Vagina (tissue), 2 donors: ENCODE results near the gene ZNF337. TPM values are rescaled to one million over a fixed set of nuclear protein-coding genes. Genes with fewer than 3 reads are reported as not detected.

Experiments used
- DNase-seq, 2 donors: peaks; one replicate each; pipeline ENCODE4 v3.0.0-alpha.2; 2017; ENCODE audit errors: extremely low spot score in 2 of 2
- H3K27ac ChIP-seq: fragments of 200-600 bp; sonication (generic); one replicate; pipeline ENCODE4 v1.5.1; 2019
- H3K27me3 ChIP-seq: fragments of 200-600 bp; sonication (generic); one replicate; pipeline ENCODE4 v1.5.1; 2019
- H3K36me3 ChIP-seq, 2 donors: fragments of 200-600 bp; sonication (generic); one replicate each; pipeline ENCODE4 v1.5.1; 2017 to 2019
- H3K4me1 ChIP-seq: fragments of 200-600 bp; sonication (generic); one replicate; pipeline ENCODE4 v1.5.1; 2019
- H3K4me3 ChIP-seq, 2 donors: fragments of 200-600 bp; sonication (generic); 1 replicate in 1 of 2; 2 replicates in 1 of 2; pipeline ENCODE4 v1.5.1; 2016 to 2019
- H3K9me3 ChIP-seq: fragments of 200-600 bp; sonication (generic); one replicate; pipeline ENCODE4 v1.5.1; 2019
- CTCF ChIP-seq, 3 experiments: fragments of 450-650 bp in 2 of 3; fragments of 200-600 bp in 1 of 3; sonication (generic) in 1 of 3; IDR thresholded peaks; one replicate each; pipeline ENCODE4 v1.5.1; 2017 to 2019; ENCODE audit warnings: antibody characterized with exemption in 3 of 3, mild to moderate bottlenecking in 2 of 3, moderate library complexity in 2 of 3
- POLR2A ChIP-seq, 2 donors: fragments of 450-650 bp; IDR thresholded peaks; one replicate each; pipeline ENCODE4 v1.6.1; 2017; ENCODE audit warnings: antibody characterized with exemption in 2 of 2, mild to moderate bottlenecking in 2 of 2, moderate library complexity in 2 of 2
- POLR2AphosphoS5 ChIP-seq, 2 donors: sonication (generic); formaldehyde crosslinking; IDR thresholded peaks; one replicate each; pipeline ENCODE4 v1.9.0; 2017; ENCODE audit warnings: antibody characterized with exemption in 2 of 2, mild to moderate bottlenecking in 2 of 2, low read depth in 1 of 2; ENCODE audit not compliant: insufficient read depth in 1 of 2
- intact Hi-C: fragments of 100-400 bp; cut with DNase I; formaldehyde crosslinking; loops from one replicate; pipeline ENCODE4 v1.15.1; 2023
- small RNA-seq: library from RNA; depleted of rRNA; stranded (forward); fragments of <200 nt; gene quantifications from one replicate; pipeline ENCODE3, GENCODE V24; 2016
- total RNA-seq: library from RNA; depleted of rRNA; stranded (reverse); fragments of >200 nt; gene quantifications from one replicate; pipeline ENCODE4 v1.2.3, GENCODE V29; 2016

Gene ZNF337
- total RNA-seq, 1 donor from 2014 or later = 20.1 TPM

GRCh38 chr20:25624500-25624939, 72.1 kb downstream of the ZNF337 start:
- Histone ChIP-seq H3K36me3 (no peaks in the 10 kb centered on the region), H3K27ac (peak overlapping the region; percentile 86), H3K4me3 (peak overlapping the region; percentile 74 to 88), H3K4me1 (peaks cover 9% of the 10 kb centered on the region), H3K27me3 (no peaks in the 10 kb centered on the region), H3K9me3 (no peaks in the 10 kb centered on the region)
- TF ChIP-seq POLR2A (IDR thresholded peaks at IDR 0.05) (no peak), CTCF (IDR thresholded peaks at IDR 0.05) (no peak), POLR2AphosphoS5 (IDR thresholded peaks at IDR 0.05; ENCODE audit: insufficient read depth in 1 of 2, low read depth in 1 of 2) (no peak)
- no peak for DNase-seq
- intact Hi-C loops = no loop called here

Small RNA genes lying within 50 kb of the gene (small RNA-seq; reads per million reads assigned to genes)
- not detected for gene RN7SL594P

Other genes with a start within 250 kb of the ZNF337 start
- 11.5 TPM for gene NINL, start 111.3 kb downstream of the ZNF337 start, total RNA-seq
- 3.7 TPM for gene NANP, start 72.8 kb downstream of the ZNF337 start, total RNA-seq